Kidney glomerular epithelial cell (primary cell): ENCODE measurements around the gene FOXD4L1.
"Not testable (repeated sequence)": the region's sequence is repeated elsewhere in the genome, so short reads cannot be mapped to it uniquely, and the experiment has no call there.

Source experiments
- DNase-seq: peaks from one replicate; lab custom pipeline; 2025; lab: John Stamatoyannopoulos, UW

Gene FOXD4L1

GRCh38 chr2:113498365-113498764 is at the start of gene FOXD4L1:
FOXD4L1 (plus strand) TSS chr2:113498665; CDS start chr2:113499257, 592 bp downstream.
- DNase-seq = not testable (repeated sequence)

DNA sequence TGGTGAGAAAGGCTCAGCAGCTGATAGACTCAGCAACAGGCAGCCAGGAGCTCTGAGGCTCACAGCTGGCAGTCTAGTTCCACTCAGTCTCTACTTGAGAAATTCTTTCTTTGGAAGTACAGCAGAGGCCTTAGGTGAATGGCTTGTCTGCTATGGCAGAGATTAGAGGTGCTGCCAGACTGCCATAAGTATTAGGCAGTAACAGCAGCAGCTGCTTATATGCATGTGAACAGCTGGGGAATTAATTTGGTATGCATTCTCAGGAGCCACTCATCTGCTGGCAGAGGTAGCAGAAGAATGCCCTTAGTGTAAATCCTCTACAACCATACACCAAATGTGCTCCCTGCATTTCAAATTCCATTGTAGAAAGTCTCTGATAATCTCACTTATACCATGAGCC is 32.7 kb upstream of the FOXD4L1 start:
- not testable (repeated sequence) for DNase-seq

DNA sequence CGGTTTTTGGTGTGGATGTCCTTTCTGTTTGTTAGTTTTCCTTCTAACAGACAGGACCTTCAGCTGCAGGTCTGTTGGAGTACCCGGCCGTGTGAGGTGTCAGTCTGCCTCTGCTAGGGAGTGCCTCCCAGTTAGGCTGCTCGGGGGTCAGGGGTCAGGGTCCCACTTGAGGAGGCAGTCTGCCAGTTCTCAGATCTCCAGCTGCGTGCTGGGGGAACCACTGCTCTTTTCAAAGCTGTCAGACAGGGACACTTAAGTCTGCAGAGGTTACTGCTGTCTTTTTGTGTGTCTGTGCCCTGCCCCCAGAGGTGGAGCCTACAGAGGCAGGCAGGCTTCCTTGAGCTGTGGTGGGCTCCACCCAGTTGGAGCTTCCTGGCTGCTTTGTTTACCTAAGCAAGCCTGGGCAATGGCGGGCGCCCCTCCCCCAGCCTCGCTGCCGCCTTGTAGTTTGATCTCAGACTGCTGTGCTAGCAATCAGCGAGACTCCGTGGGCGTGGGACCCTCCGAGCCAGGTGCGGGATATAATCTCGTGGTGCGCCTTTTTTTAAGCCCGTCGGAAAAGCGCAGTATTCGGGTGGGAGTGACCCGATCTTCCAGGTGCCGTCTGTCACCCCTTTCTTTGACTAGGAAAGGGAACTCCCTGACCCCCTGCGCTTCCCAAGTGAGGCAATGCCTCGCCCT is 21.6 kb upstream of the FOXD4L1 start:
- DNase-seq = not testable (repeated sequence)

GRCh38 chr2:113496527-113496926 is 1.9 kb upstream of the FOXD4L1 start:
- not testable (repeated sequence) for DNase-seq

DNA sequence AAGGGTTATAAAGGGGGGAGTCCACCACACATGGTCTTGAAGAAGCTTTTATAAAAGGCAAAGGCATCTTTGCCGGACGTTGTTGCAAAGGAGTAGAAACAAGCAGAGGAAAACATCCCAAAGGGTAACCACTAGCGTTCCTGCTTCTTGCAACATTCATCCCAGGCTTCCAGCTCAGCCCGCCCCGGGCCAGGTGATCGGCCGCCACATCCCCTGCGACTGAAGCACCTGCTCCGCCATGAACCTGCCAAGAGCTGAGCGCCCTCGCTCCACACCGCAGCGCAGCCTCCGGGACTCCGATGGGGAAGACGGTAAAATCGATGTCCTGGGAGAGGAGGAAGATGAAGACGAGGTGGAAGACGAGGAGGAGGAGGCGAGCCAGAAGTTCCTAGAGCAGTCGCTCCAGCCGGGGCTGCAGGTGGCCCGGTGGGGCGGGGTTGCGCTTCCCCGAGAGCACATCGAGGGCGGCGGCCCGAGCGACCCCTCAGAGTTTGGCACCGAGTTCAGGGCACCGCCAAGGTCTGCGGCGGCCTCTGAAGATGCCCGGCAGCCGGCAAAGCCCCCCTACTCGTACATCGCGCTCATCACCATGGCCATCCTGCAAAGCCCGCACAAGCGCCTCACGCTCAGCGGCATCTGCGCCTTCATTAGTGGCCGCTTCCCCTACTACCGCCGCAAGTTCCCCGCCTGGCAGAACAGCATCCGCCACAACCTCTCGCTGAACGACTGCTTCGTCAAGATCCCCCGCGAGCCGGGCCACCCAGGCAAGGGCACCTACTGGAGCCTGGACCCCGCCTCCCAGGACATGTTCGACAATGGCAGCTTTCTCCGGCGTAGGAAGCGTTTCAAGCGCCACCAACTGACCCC is 787 bp downstream of the FOXD4L1 start:
- DNase-seq = not testable (repeated sequence)

DNA sequence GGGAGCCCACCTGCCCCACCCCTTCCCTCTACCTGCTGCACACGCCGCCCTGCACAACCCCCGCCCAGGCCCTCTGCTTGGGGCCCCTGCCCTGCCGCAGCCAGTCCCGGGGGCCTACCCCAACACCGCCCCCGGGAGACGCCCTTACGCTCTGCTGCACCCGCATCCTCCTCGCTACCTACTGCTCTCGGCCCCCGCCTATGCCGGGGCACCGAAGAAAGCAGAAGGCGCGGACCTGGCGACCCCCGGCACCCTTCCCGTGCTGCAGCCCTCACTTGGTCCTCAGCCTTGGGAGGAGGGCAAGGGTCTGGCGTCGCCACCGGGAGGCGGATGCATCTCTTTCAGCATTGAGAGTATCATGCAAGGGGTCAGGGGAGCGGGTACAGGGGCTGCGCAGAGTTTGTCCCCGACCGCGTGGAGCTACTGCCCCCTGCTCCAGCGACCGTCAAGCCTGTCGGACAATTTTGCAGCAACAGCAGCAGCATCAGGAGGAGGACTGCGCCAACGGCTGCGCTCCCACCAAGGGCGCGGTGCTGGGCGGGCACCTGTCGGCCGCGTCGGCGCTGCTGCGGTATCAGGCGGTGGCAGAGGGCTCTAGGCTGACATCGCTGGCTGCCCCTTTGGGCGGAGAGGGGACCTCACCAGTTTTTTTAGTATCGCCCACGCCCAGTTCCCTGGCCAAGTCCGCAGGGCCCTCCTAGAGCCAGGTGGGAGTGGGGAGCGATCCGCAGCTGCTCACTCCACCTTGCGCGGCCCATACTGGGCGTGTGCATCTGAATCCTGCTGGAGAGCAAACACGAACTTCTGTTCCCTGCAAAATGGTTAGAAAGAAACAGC is 1.6 kb downstream of the FOXD4L1 start:
- DNase-seq = not testable (repeated sequence)

GRCh38 chr2:113500723-113501038 is 2.2 kb downstream of the FOXD4L1 start:
- DNase-seq = not testable (repeated sequence)

DNA sequence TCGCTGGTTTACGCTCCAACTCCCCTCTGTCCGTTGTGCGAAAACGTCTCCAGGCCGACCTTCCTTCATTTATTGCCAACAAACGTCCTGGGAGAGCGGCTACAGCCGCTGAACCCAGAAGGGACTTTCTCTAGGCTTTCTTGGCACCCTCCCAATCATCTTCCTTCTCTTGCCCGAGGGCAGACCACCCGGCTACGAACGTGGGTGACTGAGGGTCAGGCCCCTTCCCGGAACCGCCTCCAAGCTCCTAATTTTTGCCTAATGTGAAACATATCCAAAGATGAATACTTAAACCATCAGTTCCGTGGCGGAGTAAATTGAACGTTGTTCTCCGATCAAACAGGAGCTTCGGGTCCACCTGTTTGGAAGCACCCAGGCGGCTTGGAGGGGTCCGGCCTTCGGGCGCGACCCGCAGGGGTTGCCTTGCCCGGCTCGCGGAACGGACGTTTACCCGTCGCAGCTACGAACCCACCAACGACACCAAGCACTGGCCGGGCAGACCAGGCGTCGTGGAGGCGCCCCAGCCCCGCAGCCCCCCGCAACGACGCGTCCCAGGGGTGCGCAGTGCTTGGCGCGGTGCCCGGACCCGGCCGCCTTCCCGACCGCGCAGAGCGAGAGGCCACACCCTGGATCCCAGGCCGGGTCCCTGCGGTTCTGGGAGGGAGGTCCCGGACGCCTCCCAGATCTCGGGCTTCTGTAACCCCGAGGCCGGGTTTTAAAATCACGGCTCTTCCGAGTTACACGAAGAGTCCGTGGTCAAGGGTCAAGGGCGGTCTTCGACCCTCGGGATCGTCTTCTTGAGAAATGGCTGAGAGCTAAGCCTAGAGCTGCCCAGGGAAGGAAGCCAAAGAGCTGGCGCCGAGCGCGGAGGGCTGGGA is 4.0 kb downstream of the FOXD4L1 start:
- DNase-seq = not testable (repeated sequence)

GRCh38 chr2:113503094-113504042 is 4.9 kb downstream of the FOXD4L1 start:
- DNase-seq = not testable (repeated sequence)

- not testable (repeated sequence) for DNase-seq
These were observed 5.6 kb downstream of the FOXD4L1 start for GRCh38 chr2:113504081-113504480.

- DNase-seq = not testable (repeated sequence)
These were observed 9.1 kb downstream of the FOXD4L1 start for GRCh38 chr2:113507394-113508140.

- not testable (repeated sequence) for DNase-seq
These were observed 9.7 kb downstream of the FOXD4L1 start for GRCh38 chr2:113508187-113508586.

- not testable (repeated sequence) for DNase-seq
These were observed 12.4 kb downstream of the FOXD4L1 start for GRCh38 chr2:113510913-113511312.

DNA sequence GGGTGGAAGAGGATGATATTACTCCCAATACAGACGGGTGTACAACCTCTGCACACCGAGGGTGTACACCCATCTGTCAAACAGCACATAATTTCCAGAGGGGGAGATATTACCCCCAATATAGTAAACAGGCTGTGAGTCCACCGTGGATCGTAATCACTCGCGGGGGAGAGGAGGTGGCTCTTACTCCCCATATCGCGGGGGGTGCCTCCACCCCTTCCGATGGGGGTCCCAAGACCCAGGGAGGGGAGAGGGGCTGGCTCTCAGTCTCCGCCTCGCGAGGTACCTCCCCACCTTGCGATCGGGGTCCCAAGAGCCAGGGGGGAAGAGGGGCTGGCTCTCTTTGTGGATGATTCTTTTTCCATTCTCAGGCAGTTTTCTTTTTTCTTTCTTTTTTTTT is 13.4 kb downstream of the FOXD4L1 start:
- not testable (repeated sequence) for DNase-seq

GRCh38 chr2:113515457-113515856 is 17.0 kb downstream of the FOXD4L1 start:
- not testable (repeated sequence) for DNase-seq

DNA sequence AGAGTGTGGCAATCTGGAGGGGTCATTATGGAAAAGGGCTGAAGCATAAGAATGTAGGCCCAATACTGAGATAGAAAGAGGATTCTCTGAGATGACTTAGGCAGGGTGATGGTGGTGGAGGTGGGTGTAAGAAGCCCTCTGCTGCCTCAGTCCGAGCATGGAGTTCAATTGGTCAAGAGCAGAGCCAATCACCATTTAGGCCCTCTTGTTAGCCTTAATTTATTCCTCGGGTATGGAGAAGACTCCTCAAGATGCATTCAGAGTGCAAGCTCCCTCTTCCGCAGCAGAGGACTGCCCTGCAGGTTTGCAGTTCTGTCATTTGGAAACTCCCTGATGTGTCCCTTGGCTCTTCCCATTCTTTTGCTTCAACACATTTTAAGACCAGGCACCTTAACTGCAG is 17.5 kb downstream of the FOXD4L1 start:
- not testable (repeated sequence) for DNase-seq

GRCh38 chr2:113517025-113517424 is 18.6 kb downstream of the FOXD4L1 start:
- not testable (repeated sequence) for DNase-seq

- not testable (repeated sequence) for DNase-seq
These were observed 22.4 kb downstream of the FOXD4L1 start for GRCh38 chr2:113520837-113521236.

DNA sequence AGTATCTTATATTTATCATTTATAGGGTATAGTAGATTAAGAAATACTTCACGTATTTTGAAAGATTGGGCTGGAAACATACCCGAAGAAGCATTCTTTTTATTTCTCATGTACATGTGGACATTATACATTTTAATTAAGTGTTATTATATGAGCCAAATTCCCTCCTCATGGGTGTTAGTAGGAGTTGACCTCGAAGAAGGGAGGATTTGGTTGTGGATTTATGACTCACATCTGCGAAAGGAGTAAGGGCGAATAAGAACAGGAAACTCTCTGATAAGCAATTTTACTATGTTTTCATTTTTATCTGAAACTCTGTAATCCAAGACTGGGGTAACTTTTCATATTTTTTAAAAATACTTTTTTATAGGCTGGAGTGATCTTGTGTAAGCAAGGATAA is 23.0 kb downstream of the FOXD4L1 start:
- not testable (repeated sequence) for DNase-seq
